Mesenchymal stem cell (in vitro differentiated cells and primary cell): ENCODE results near the gene COMTD1.

Experiments
- DNase-seq: peaks from one replicate; pipeline ENCODE4 v3.0.0-alpha.2; 2013
- H2AFZ ChIP-seq: one replicate; pipeline ENCODE4 v1.6.1; 2013; ENCODE audit warnings: low read depth, mild to moderate bottlenecking, control low read depth, inconsistent platforms, low read length, moderate library complexity
- H2AK5ac ChIP-seq: 2 replicates; pipeline ENCODE4 v1.6.1; 2013; ENCODE audit warnings: low read length, moderate library complexity, mild to moderate bottlenecking, inconsistent platforms; ENCODE audit not compliant: severe bottlenecking
- H2BK120ac ChIP-seq: one replicate; pipeline ENCODE4 v1.6.1; 2013; ENCODE audit warnings: low read depth, mild to moderate bottlenecking, inconsistent platforms, low read length, moderate library complexity
- H2BK12ac ChIP-seq, 2 experiments: one replicate each; pipeline ENCODE4 v1.6.1; 2013; ENCODE audit warnings: inconsistent platforms in 2 of 2, low read length in 2 of 2, mild to moderate bottlenecking in 2 of 2, moderate library complexity in 2 of 2, control low read depth in 1 of 2
- H2BK15ac ChIP-seq: one replicate; pipeline ENCODE4 v1.6.1; 2013; ENCODE audit warnings: mild to moderate bottlenecking, low read depth, inconsistent platforms; ENCODE audit not compliant: poor library complexity, severe bottlenecking
- H2BK5ac ChIP-seq: 2 replicates; pipeline ENCODE4 v1.6.1; 2013; ENCODE audit warnings: low read depth, mild to moderate bottlenecking, low read length, control low read depth, inconsistent platforms; ENCODE audit not compliant: poor library complexity, severe bottlenecking
- H3K14ac ChIP-seq, 2 experiments: one replicate each; pipeline ENCODE4 v1.6.1; 2013; ENCODE audit warnings: inconsistent platforms in 2 of 2, low read length in 2 of 2, control low read depth in 1 of 2, mild to moderate bottlenecking in 1 of 2, moderate library complexity in 1 of 2
- H3K18ac ChIP-seq, 2 experiments: one replicate each; pipeline ENCODE4 v1.6.1; 2013; ENCODE audit warnings: inconsistent platforms in 2 of 2, low read length in 2 of 2, control low read depth in 1 of 2, low read depth in 1 of 2, mild to moderate bottlenecking in 1 of 2
- H3K23ac ChIP-seq, 2 experiments: one replicate each; pipeline ENCODE4 v1.6.1; 2013; ENCODE audit warnings: inconsistent platforms in 2 of 2, low read length in 2 of 2, mild to moderate bottlenecking in 2 of 2, moderate library complexity in 2 of 2, control low read depth in 1 of 2
- H3K27ac ChIP-seq: 2 replicates; pipeline ENCODE4 v1.5.1; 2013; ENCODE audit warnings: mild to moderate bottlenecking, moderate library complexity, low read length, control low read depth, inconsistent platforms; ENCODE audit not compliant: poor library complexity, severe bottlenecking
- H3K27me3 ChIP-seq, 2 experiments: 2 replicates each; pipeline versions ENCODE4 v1.6.1 to v1.7.0; 2013; ENCODE audit warnings: low read length in 2 of 2, mild to moderate bottlenecking in 2 of 2, moderate library complexity in 2 of 2, control low read depth in 1 of 2, inconsistent platforms in 1 of 2; ENCODE audit not compliant: control insufficient read depth in 1 of 2, insufficient read depth in 1 of 2
- H3K36me3 ChIP-seq, 2 experiments: 2 replicates each; pipeline versions ENCODE4 v1.6.1 to v1.7.0; 2013; ENCODE audit warnings: low read length in 2 of 2, control low read depth in 1 of 2, inconsistent platforms in 1 of 2, low read depth in 1 of 2, mild to moderate bottlenecking in 1 of 2; ENCODE audit not compliant: insufficient read depth in 2 of 2, control insufficient read depth in 1 of 2
- H3K4ac ChIP-seq, 2 experiments: one replicate each; pipeline ENCODE4 v1.6.1; 2013; ENCODE audit warnings: inconsistent platforms in 2 of 2, low read length in 2 of 2, mild to moderate bottlenecking in 2 of 2, moderate library complexity in 2 of 2, control low read depth in 1 of 2, low read depth in 1 of 2
- H3K4me1 ChIP-seq: 2 replicates; pipeline ENCODE4 v1.6.1; 2013; ENCODE audit warnings: low read depth, low read length, control low read depth; ENCODE audit not compliant: control insufficient read depth, insufficient read depth
- H3K4me2 ChIP-seq: 2 replicates; pipeline ENCODE4 v1.6.1; 2013; ENCODE audit warnings: low read length, mild to moderate bottlenecking, inconsistent platforms; ENCODE audit not compliant: poor library complexity, severe bottlenecking
- H3K4me3 ChIP-seq, 2 experiments: 2 replicates each; pipeline versions ENCODE4 v1.5.1 to v1.7.0; 2013; ENCODE audit warnings: low read length in 2 of 2, mild to moderate bottlenecking in 2 of 2, control low read depth in 1 of 2, low read depth in 1 of 2; ENCODE audit not compliant: insufficient read depth in 1 of 2
- H3K79me1 ChIP-seq: replicated peaks from 2 replicates; pipeline ENCODE4 v1.6.1; 2013; ENCODE audit warnings: mild to moderate bottlenecking, control low read depth, low read length, inconsistent platforms; ENCODE audit not compliant: poor library complexity, severe bottlenecking
- H3K9ac ChIP-seq: 2 replicates; pipeline ENCODE4 v1.7.0; 2013; ENCODE audit warnings: mild to moderate bottlenecking, low read length, moderate library complexity
- H3K9me3 ChIP-seq: 2 replicates; pipeline ENCODE4 v1.7.0; 2013; ENCODE audit warnings: mild to moderate bottlenecking, low read length; ENCODE audit not compliant: control insufficient read depth
- H4K8ac ChIP-seq: one replicate; pipeline ENCODE4 v1.6.1; 2013; ENCODE audit warnings: inconsistent platforms, mild to moderate bottlenecking, low read length, moderate library complexity
- H4K91ac ChIP-seq: one replicate; pipeline ENCODE4 v1.6.1; 2013; ENCODE audit warnings: mild to moderate bottlenecking, low read length, inconsistent platforms
- WGBS: methylation state at CpG from one replicate; pipeline ENCODE4 v1.1.7; 2013; ENCODE audit warnings: mixed read lengths; 5-methylcytosine and 5-hydroxymethylcytosine counted together

COMTD1 gene

GRCh38 chr10:75233444-75234016, 2.2 kb downstream of the COMTD1 start:
- Histone ChIP-seq H2BK15ac (no peak overlapping the region), H3K23ac (peak overlapping the region in 1 of 2 experiments; percentile 2), H2BK5ac (no peak overlapping the region), H2AFZ (peak overlapping the region; percentile 49), H3K14ac (no peak overlapping the region), H3K27ac (peak overlapping the region; percentile 6), H3K9me3 (no peaks in the 10 kb centered on the region), H3K4me2 (peak overlapping the region; percentile 39), H3K4ac (no peak overlapping the region), H2AK5ac (no peak overlapping the region), H3K27me3 (no peaks in the 10 kb centered on the region), H3K9ac (no peak overlapping the region), H4K8ac (no peak overlapping the region), H2BK12ac (peak overlapping the region in 1 of 2 experiments; percentile 77), H3K4me3 (no peak overlapping the region), H3K79me1 (peaks cover 8% of the 10 kb centered on the region), H3K36me3 (peaks cover 27 to 49% of the 10 kb centered on the region in 2 experiments), H3K18ac (peak overlapping the region in 1 of 2 experiments; percentile 90), H2BK120ac (no peak overlapping the region), H4K91ac (no peak overlapping the region), H3K4me1 (peaks cover 16% of the 10 kb centered on the region)
- DNase-seq = no peak
- 66% methylated on average over 14 of the region's 14 CpGs for WGBS

DNA sequence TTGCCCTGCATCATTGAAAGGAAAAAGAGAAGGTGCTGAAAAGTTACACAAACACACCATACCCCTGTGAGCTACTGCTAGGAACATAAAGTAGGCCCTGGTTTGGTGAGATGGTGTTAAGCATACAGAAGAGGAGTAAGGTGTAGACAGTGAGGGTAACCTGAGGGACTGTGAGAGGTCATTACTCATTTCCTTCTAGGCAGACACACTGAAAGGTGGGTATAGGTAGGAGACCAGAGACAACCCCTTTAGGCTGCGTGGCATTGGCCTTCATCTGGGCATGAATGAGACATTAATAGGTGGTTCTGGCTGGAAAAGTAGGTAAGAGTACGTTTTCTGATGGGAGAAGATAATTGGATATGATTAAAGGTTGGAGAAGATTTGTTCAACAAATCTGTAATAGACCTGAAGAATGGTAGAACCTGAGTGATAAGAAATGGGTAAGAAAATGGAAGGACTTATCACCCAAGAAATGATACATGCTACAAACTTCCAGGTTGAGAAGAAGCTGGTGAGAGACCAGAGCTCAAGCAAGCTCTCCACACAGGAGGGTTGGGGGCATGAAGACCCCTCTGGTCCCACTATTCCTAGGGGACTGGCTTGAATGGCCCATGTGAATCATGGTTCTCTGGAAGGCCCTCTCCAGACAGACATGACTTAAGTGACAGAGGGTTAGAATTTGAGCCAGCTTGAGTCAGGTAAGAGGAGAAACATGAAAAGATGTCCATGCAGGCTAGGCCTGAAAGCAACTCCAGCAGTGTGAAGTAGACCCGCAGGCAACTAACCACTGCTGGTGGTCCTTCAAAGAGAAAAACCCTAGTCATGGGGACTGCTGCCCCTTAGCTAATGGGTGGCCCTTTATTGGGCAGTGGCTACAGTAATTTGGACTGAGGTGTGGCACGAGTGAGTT, 3.8 kb downstream of the COMTD1 start:
- H3K18ac ChIP-seq = no peak overlapping the region
- no peak overlapping the region for H3K14ac ChIP-seq
- no peak overlapping the region for H3K4me3 ChIP-seq
- DNase-seq = no peak
- H3K27ac ChIP-seq = no peak overlapping the region
- H3K36me3 ChIP-seq = peaks cover 31 to 59% of the 10 kb centered on the region in 2 experiments
- no peaks in the 10 kb centered on the region for H3K9me3 ChIP-seq
- H2BK15ac ChIP-seq = no peak overlapping the region
- H4K91ac ChIP-seq = no peak overlapping the region
- no peak overlapping the region for H3K4me2 ChIP-seq
- peaks cover 8% of the 10 kb centered on the region for H3K79me1 ChIP-seq
- no peak overlapping the region for H2AK5ac ChIP-seq
- no peak overlapping the region for H2AFZ ChIP-seq
- H3K4ac ChIP-seq = no peak overlapping the region
- WGBS = 96% methylated on average over 3 of the region's 4 CpGs
- H3K27me3 ChIP-seq = no peaks in the 10 kb centered on the region
- H3K4me1 ChIP-seq = peaks cover 19% of the 10 kb centered on the region
- no peak overlapping the region for H2BK5ac ChIP-seq
- no peak overlapping the region for H2BK120ac ChIP-seq
- H3K23ac ChIP-seq = no peak overlapping the region
- H3K9ac ChIP-seq = no peak overlapping the region
- no peak overlapping the region for H2BK12ac ChIP-seq
- H4K8ac ChIP-seq = no peak overlapping the region

DNA sequence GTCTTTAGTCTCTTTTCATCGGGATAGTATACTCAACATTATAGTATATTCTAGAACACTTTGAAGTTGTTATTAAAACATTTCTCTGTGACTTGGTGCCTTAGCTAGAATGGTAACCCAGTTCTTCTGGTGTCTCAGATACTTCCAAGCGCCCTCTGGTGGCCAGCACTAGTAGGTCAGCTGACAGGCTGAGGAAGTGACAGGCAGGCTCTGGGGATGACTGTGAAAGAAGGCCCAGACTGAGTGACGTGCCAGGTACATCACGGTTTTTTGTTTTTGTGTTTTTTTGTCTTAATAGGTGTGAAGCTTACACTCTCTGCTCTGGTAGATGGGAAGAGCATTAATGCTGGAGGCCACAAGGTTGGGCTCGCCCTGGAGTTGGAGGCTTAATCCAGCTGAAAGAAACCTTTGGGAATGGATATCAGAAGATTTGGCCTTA, 5.1 kb downstream of the COMTD1 start:
- Histone ChIP-seq H3K9me3 (no peaks in the 10 kb centered on the region), H2BK15ac (no peak overlapping the region), H3K4me3 (no peak overlapping the region), H2BK120ac (no peak overlapping the region), H3K14ac (no peak overlapping the region), H3K4me2 (no peak overlapping the region), H4K8ac (no peak overlapping the region), H3K79me1 (peaks cover 8% of the 10 kb centered on the region), H2BK12ac (no peak overlapping the region), H2AFZ (no peak overlapping the region), H4K91ac (no peak overlapping the region), H3K36me3 (peaks cover 36 to 66% of the 10 kb centered on the region in 2 experiments), H3K9ac (peak overlapping the region; percentile 6), H3K4ac (no peak overlapping the region), H2BK5ac (no peak overlapping the region), H3K27ac (peak overlapping the region; percentile 19), H2AK5ac (no peak overlapping the region), H3K27me3 (no peaks in the 10 kb centered on the region), H3K4me1 (peaks cover 27% of the 10 kb centered on the region), H3K18ac (no peak overlapping the region), H3K23ac (no peak overlapping the region)
- DNase-seq = peak; percentile 89
- WGBS = 0% methylated on average over 3 of the region's 5 CpGs

DNA sequence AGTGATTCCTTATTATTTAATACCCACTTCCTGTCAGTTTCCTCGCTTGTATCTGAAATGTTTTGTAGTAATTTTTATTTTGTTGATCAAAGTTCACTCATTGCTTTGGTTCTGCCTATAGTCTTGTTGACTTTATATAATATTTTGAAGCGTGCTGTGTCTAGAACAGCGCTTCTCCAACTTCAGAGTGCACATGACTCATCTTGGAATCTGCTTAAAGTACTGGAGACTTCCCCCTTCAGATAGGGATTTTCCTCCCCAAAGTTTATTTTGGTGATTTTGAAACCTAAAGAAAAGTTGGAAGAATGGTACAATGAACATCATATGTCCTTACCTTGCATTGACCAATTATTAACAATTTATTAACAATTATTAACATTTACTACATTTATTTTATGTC, 5.8 kb downstream of the COMTD1 start:
- no peak overlapping the region for H3K27ac ChIP-seq
- H2AFZ ChIP-seq = no peak overlapping the region
- H4K91ac ChIP-seq = no peak overlapping the region
- no peaks in the 10 kb centered on the region for H3K27me3 ChIP-seq
- peaks cover 36 to 67% of the 10 kb centered on the region in 2 experiments for H3K36me3 ChIP-seq
- no peak overlapping the region for H2BK120ac ChIP-seq
- 8% methylated on average over 2 of the region's 3 CpGs for WGBS
- H3K4me2 ChIP-seq = no peak overlapping the region
- H3K18ac ChIP-seq = no peak overlapping the region
- no peaks in the 10 kb centered on the region for H3K9me3 ChIP-seq
- H3K9ac ChIP-seq = peak overlapping the region; percentile 6
- H3K4me3 ChIP-seq = no peak overlapping the region
- no peak overlapping the region for H2BK15ac ChIP-seq
- peaks cover 5% of the 10 kb centered on the region for H3K79me1 ChIP-seq
- H3K14ac ChIP-seq = no peak overlapping the region
- no peak overlapping the region for H4K8ac ChIP-seq
- peaks cover 21% of the 10 kb centered on the region for H3K4me1 ChIP-seq
- peak; percentile 75 for DNase-seq
- H3K23ac ChIP-seq = no peak overlapping the region
- no peak overlapping the region for H3K4ac ChIP-seq
- no peak overlapping the region for H2AK5ac ChIP-seq
- no peak overlapping the region for H2BK5ac ChIP-seq
- no peak overlapping the region for H2BK12ac ChIP-seq
